Choroid plexus epithelial cell (primary cell): Measurements from ENCODE around the gene RNF7.

Source experiments
- DNase-seq: peaks from one replicate; pipeline ENCODE4 v3.0.0-alpha.2; 2010; ENCODE audit warnings: low read depth
- H3K4me3 ChIP-seq: 2 replicates; pipeline ENCODE4 v1.5.1; 2011; ENCODE audit warnings: low read depth, mild to moderate bottlenecking, control low read depth, low read length, moderate library complexity
- CTCF ChIP-seq: conservative IDR thresholded peaks from 2 replicates; pipeline ENCODE4 v1.5.1; 2011; ENCODE audit warnings: low read depth, mild to moderate bottlenecking, control low read depth, inconsistent platforms, low read length, moderate library complexity

Gene RNF7

GRCh38 chr3:141723255-141723654 is 14.8 kb upstream of the RNF7 start:
- H3K4me3 ChIP-seq, result no peak overlapping the region
- DNase-seq, result no peak
- TF ChIP-seq CTCF, result no peak

GRCh38 chr3:141724186-141724585 is 13.9 kb upstream of the RNF7 start:
- no peak for TF ChIP-seq CTCF
- H3K4me3 ChIP-seq, result no peak overlapping the region
- no peak for DNase-seq

GRCh38 chr3:141725036-141725435 is 13.1 kb upstream of the RNF7 start:
- H3K4me3 ChIP-seq, result no peak overlapping the region
- DNase-seq, result no peak
- no peak for TF ChIP-seq CTCF

GRCh38 chr3:141726483-141726882 is 11.6 kb upstream of the RNF7 start:
- no peak for DNase-seq
- no peak for TF ChIP-seq CTCF
- H3K4me3 ChIP-seq, result no peak overlapping the region

- no peak overlapping the region for H3K4me3 ChIP-seq
- peak; percentile 32 for DNase-seq
- TF ChIP-seq CTCF, result no peak
These were observed 9.7 kb upstream of the RNF7 start for GRCh38 chr3:141728355-141728892.

- H3K4me3 ChIP-seq, result no peak overlapping the region
- no peak for DNase-seq
- TF ChIP-seq CTCF, result peak; percentile 26
These were observed 8.9 kb upstream of the RNF7 start for GRCh38 chr3:141729240-141729639.

- no peak overlapping the region for H3K4me3 ChIP-seq
- TF ChIP-seq CTCF, result no peak
- no peak for DNase-seq
These were observed 2.9 kb upstream of the RNF7 start for GRCh38 chr3:141735176-141735575.
